ENCODE results near the gene FMOD. TPM values are rescaled to one million over a fixed set of nuclear protein-coding genes. Genes with fewer than 3 reads are reported as not detected.
A peak's percentile ranks its signal among the peaks of the same experiment; 100 is the strongest.

The FMOD gene
- total RNA-seq, 3 donors from 2014 or later (not counting 1 experiment from before 2014, with no cell fraction given): not detected

GRCh38 chr1:203327684-203328457 lies 23.1 kb downstream of the FMOD start:
- Mint-ChIP-seq H3K27me3 (ENCODE audit: low read depth in 2 of 2) (no peaks in the 10 kb centered on the region), H3K36me3 (no peaks in the 10 kb centered on the region), H3K4me3 (peak overlapping the region; percentile 82), H3K9me3 (no peaks in the 10 kb centered on the region), H3K27ac (peak overlapping the region; percentile 94 to 99), H3K4me1 (peaks cover 56 to 59% of the 10 kb centered on the region in 2 donors)
- Histone ChIP-seq H3K27me3 (ENCODE audit: control insufficient read depth, insufficient read depth, low read length) (no peaks in the 10 kb centered on the region), H3K36me3 (ENCODE audit: control insufficient read depth, insufficient read depth, low read length) (no peaks in the 10 kb centered on the region), H3K9me3 (ENCODE audit: control insufficient read depth, insufficient read depth, low read length) (no peaks in the 10 kb centered on the region), H3K27ac (ENCODE audit: low read length) (peak overlapping the region; percentile 95), H3K4me3 (ENCODE audit: low read length) (peak overlapping the region; percentile 36), H3K4me1 (ENCODE audit: control insufficient read depth, insufficient read depth, low read length) (peaks cover 56% of the 10 kb centered on the region)
- 2% methylated on average over 29 of the region's 31 CpGs for WGBS (ENCODE audit: insufficient coverage)
- peak; percentile 77 to 93 for DNase-seq
- TF ChIP-seq CTCF (IDR thresholded peaks at IDR 0.05): no peak
- intact Hi-C loops (cut with micrococcal nuclease): loop anchor here (1.0 to 10.0 kb wide), 4 partner anchors 23 to 1957 kb away; partner anchors contain the start of gene BTG2
- peak; percentile 60 to 84 (median 75) for ATAC-seq

- H3K27ac Mint-ChIP-seq: peak overlapping the region; percentile 94 to 99
- peak overlapping the region; percentile 37 for H3K4me3 ChIP-seq (ENCODE audit: low read length)
- H3K27me3 Mint-ChIP-seq (ENCODE audit: low read depth in 2 of 2): no peaks in the 10 kb centered on the region
- intact Hi-C loops (cut with micrococcal nuclease): loop anchor here (1.0 to 10.0 kb wide), 4 partner anchors 22 to 1958 kb away; partner anchors contain the start of gene BTG2
- H3K27ac ChIP-seq (ENCODE audit: low read length): peak overlapping the region; percentile 95
- DNase-seq (peak; percentile 96 to 97), ATAC-seq (peak; percentile 74 to 91 (median 80))
- WGBS (ENCODE audit: insufficient coverage): 4% methylated on average over 49 of the region's 49 CpGs
- no peaks in the 10 kb centered on the region for H3K36me3 Mint-ChIP-seq
- no peaks in the 10 kb centered on the region for H3K9me3 ChIP-seq (ENCODE audit: control insufficient read depth, insufficient read depth, low read length)
- no peaks in the 10 kb centered on the region for H3K36me3 ChIP-seq (ENCODE audit: control insufficient read depth, insufficient read depth, low read length)
- H3K4me1 Mint-ChIP-seq: peaks cover 64 to 67% of the 10 kb centered on the region in 2 donors
- no peaks in the 10 kb centered on the region for H3K9me3 Mint-ChIP-seq
- no peak for TF ChIP-seq CTCF (IDR thresholded peaks at IDR 0.05)
- peaks cover 64% of the 10 kb centered on the region for H3K4me1 ChIP-seq (ENCODE audit: control insufficient read depth, insufficient read depth, low read length)
- no peaks in the 10 kb centered on the region for H3K27me3 ChIP-seq (ENCODE audit: control insufficient read depth, insufficient read depth, low read length)
- H3K4me3 Mint-ChIP-seq: peak overlapping the region; percentile 82
These were observed 23.9 kb downstream of the FMOD start for GRCh38 chr1:203326830-203327683.

DNA sequence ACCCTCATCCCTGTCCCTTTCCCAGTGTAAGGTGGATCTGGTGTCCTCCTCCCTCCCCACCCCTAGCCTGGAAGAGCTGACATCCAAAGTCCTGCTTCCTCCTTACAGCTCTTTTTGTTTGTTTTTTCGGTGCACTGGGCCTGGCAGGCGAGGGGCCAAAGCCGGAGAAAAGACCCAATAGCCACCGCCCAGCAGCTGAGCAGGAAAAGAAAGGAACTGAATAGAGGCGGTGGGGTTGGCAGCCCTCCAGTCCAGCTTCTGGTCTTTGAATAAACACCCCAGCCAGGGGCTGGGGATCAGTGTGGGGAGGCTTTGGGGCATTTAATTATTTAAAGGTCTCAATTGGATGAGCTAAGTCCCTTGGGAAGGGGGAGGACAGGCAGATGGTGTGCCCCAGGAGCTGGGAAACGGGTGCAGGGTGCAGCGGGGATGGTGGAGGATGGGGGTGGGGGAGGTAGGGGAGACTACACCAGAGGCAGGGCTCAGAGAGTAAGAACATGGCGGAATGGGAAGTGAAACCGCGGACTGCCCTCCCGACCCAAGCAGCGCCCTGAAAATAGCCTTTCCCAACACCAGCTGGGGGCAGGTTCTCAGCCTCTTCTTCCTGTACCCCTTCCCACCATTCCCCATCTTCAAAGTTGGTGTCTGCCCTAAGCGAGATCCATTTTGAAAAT lies 25.4 kb downstream of the FMOD start:
- no peak for ATAC-seq
- H3K4me3 Mint-ChIP-seq: peak overlapping the region; percentile 61
- H3K9me3 Mint-ChIP-seq: no peaks in the 10 kb centered on the region
- peak overlapping the region; percentile 95 for H3K27ac ChIP-seq (ENCODE audit: low read length)
- intact Hi-C loops (cut with micrococcal nuclease): loop anchor here (10.0 kb wide), 1 partner anchor 1959 kb away; no protein-coding TSS in a partner anchor
- H3K27ac Mint-ChIP-seq: peak overlapping the region; percentile 94 to 99
- no peaks in the 10 kb centered on the region for H3K36me3 Mint-ChIP-seq
- no peaks in the 10 kb centered on the region for H3K36me3 ChIP-seq (ENCODE audit: control insufficient read depth, insufficient read depth, low read length)
- H3K9me3 ChIP-seq (ENCODE audit: control insufficient read depth, insufficient read depth, low read length): no peaks in the 10 kb centered on the region
- no peak for DNase-seq
- H3K4me1 ChIP-seq (ENCODE audit: control insufficient read depth, insufficient read depth, low read length): peaks cover 79% of the 10 kb centered on the region
- no peaks in the 10 kb centered on the region for H3K27me3 ChIP-seq (ENCODE audit: control insufficient read depth, insufficient read depth, low read length)
- peaks cover 79 to 82% of the 10 kb centered on the region in 2 donors for H3K4me1 Mint-ChIP-seq
- peak overlapping the region; percentile 17 for H3K4me3 ChIP-seq (ENCODE audit: low read length)
- TF ChIP-seq CTCF (IDR thresholded peaks at IDR 0.05): no peak
- no peaks in the 10 kb centered on the region for H3K27me3 Mint-ChIP-seq (ENCODE audit: low read depth in 2 of 2)
- WGBS (ENCODE audit: insufficient coverage): 40% methylated on average over 13 of the region's 13 CpGs
